ENCODE data around the gene ZG16B.
A peak's percentile ranks its signal among the peaks of the same experiment; 100 is the strongest.

Gene ZG16B

DNA sequence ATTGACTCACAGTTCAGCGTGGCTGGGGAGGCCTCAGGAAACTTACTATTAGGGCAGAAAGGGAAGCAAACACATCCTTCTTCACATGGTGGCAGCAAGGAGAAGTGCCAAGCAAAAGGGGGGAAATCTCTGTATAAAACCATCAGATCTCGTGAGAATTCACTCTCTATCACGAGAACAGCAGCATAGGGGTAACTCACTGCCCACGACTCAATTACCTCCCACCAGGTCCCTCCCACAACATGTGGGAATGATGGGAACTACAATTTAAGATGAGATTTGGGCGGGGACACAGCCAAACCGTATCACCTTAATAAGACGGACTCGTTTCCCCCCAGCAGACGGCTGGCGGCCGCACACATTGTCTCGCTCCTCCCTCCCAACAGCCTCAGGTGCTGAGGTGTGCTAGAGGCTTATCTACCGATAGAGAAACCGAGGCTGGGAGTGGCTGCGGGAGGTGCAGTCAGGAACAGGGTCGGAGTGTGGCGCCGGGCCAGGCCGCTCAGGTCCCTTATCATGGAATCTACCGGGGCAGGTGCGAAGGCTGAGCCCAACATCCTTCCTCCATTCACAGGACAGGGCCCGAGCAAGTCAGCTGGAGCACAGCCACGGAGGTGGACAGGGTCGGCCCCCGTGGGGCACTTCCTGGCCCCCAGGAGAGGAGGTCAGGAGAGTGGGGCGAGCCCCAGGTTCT, 4.9 kb upstream of the ZG16B start:
- DNase-seq (ENCODE audit: low spot score) = no peak

DNA sequence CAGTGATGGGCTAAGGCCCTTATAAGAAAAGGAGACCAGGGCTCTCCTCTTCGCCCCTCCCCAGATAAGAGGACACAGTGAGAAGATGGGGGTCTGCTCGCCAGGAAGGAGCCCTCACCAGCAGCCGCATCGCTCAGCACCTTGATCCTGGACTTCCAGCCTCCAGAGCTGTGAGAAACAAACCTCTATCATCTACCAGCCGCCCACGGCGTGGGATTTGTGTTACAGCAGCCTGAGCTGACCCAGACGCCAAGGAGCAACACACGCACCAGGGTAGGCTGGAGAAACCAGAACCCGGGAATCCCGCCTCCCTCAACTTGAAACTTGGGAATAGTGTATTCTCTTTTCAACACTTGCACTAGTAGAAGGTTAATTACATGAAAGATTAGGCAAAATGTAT, 4.2 kb upstream of the ZG16B start:
- DNase-seq (ENCODE audit: low spot score) = no peak

DNA sequence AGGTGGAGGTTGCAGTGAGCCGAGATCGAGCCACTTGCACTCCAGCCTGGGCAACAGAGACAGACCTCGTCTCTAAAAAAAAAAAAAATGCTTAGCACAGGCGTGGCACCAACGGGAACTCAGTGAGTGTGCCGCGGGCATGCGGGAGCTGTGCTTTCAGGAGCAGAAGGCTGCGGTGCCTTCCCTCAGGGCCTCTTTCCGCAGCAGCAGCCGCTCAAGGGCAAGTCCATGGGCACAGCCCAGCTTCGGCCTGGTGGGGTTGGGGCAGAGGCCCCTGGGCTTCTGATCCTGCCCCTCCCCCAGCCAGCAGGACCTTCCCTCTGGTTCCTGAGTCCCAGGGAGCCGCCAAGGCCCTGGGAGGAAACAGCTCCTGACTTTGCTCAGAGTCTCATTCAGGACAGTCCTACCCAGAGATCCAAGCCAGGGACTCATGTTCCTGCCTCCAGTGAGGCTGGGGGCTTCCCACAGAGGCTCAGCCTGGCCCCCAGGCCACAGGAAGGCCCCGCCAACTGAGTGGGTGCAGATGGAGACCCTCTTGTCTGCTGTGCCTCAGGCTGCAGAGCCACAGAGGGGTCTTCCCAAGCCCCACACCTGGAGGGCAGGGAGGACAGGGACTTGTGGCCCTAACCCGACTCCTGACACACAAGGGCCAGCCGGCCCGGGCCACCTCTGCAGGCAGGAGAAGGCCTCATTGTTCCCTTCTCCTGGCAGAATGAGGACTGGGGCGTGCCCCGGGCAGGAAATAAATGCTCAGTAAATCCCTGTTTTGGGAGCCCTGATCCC, 3.3 kb upstream of the ZG16B start:
- no peak for DNase-seq (ENCODE audit: low spot score)

DNA sequence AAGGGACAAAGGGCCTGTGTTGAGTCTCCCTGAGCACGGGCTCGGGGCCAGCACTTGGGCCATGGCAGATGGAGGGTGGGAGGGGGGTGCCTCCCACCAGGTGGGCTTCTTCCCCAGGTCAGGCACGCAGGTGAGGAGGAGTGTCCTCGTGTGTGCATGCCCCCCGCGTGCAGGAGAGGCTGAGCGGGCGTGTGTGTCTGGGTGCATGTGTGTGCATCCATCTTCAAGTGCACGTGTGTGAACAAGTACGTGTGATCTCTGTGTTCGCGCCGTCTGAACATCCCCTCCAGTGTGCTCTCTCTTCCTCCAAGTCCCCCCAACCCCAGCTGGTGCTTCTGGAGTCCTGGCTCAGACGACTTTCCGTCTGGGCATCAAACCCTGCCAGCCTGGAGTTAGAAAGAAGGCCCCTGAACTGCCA, 2.7 kb upstream of the ZG16B start:
- DNase-seq (ENCODE audit: low spot score) = no peak

DNA sequence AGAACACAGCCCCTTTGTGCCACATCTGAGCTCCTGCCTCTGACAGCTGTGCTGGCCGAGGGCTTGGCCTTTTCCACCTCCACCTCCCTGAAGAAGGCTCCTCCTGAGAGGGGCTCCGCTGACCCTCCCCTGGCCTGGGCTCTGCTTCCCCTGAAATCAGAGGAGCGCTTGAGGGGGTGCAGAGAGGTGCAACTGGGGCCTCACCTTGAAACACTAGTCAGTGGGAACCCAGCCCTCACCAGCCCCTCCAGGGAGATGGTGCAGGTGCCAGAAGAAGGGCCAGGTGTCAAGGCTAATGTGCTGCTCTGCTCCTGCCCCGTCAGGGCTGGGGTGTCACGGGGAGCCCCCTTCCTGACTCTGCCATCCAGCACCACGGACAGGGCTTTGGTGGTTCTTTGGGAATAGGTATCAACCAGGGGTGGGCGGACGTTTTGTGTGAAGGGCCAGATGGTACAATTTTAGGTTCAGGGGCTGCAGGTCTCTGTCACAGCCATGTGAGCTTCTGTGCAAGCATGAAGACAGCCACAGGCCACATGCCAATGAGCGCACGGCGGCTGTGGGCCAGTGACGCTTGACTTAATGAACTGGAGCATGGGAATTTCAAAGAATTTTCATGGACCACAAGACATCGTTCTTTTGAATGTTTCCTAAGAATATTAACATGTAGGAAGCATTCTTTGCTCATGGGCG, 2.1 kb upstream of the ZG16B start:
- DNase-seq (ENCODE audit: low spot score) = no peak

DNA sequence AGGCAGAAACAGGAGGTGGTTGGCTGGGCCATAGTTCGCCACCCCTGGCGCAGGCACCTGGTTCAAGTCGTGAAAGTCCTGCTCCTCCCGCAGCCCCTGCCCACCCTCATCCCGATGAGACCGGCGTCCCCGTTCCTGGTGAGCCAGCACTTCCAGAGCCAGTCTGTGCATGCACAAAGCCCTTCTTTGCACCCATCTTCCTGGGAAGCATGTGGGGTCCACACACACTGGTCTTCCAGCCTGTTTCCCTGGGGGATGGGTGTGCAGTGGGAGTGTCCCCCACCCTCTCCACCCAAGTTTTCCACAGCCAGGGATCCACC, 1.6 kb upstream of the ZG16B start:
- no peak for DNase-seq (ENCODE audit: low spot score)

DNA sequence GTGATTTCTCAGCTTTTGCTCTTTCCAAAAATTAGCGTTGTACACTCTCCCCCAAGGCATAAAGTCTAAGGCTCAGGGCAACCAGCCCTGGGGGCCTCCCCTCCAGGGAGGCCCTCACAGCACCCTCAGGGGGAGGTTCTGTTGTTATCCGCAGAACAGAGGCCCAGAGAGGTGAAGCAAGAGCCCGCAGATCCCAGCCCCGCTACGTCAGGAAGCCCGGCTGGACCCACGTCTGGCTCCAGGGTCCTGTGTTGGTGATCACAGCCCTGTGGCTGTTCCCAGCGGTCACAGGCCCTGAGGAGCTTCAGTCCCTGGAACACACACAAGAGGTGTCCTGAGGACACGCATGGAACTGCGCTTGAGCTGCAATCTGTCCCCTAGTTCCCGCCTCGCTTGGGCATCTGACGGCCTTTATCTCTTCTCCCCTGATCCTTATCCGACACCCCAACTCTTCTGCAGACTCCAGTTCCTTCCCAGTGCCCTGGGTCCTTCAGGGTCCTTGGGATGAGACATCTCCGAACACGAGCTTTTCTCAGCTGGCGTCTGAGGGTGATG, 1.1 kb upstream of the ZG16B start:
- DNase-seq (ENCODE audit: low spot score) = no peak

DNA sequence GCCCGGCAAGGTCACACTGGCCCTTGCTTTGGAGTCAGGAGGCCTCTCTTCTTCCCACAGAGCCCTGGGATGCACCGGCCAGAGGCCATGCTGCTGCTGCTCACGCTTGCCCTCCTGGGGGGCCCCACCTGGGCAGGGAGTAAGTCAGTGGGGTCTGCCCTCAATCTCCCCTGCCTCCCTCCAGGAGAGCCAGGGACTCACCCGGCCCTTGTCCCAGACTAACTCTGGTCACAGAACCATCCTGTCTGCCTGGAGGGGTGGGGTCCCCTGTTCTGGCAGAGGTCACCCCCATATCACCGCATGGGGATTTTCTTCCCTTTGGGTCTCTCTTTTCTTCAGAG, 222 bp downstream of the ZG16B start:
- no peak for DNase-seq (ENCODE audit: low spot score)

DNA sequence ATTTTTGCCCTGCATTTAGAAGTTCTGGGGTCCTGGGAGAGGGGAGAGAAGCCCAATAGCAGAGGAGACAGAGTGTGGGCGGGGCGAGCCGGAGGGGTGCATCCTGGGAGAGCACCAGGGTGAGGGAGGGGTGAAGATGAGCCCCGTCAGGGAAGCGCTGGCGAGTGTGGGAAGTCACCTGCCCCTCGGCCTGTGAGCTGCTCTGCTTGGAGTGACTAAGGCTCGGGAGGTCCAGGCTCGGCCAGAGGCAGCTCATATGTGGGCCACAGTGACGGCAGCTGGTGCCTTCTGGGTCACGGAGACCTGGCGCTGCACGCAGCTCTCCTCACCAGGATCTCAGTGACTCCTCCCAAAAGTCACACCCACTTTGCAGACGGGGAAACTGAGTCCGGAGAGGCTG, 1.1 kb downstream of the ZG16B start:
- DNase-seq (ENCODE audit: low spot score) = no peak

DNA sequence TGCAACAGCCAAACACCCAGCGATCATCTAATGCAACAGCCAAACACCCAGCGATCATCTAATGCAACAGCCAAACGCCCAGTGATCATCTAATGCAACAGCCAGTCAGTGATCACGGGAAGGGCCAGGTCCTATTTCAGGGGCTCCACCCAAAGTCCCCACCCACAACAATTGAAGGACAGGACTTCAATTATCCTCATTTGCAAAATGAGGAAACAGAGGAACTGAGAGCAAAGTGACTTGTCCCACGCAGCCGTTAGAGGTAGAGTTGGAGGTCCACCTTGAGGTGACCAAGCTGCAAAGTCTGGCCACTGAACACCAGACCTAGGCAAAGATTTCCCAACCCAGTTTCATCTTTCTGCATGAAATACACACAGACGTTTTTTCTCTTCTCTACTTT, 3.7 kb downstream of the ZG16B start:
- no peak for DNase-seq (ENCODE audit: low spot score)

DNA sequence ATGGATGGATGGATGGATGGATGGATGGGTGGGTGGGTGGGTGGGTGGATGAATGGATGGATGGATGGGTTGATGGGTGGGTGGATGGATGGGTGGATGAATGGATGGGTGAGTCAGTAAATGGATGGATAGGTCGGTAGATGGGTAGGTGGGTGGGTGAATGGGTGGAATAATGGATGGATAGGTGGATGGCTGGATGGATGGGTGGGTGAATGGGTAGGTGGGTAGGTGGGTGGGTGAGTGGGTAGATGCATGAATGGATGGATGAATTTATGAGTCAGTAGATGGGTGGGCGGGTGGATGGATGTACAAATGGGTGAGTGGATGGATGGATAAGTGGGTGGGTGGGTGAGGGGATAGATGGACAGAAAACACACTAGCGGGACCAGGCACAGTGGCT, 4.9 kb downstream of the ZG16B start:
- DNase-seq (ENCODE audit: low spot score) = no peak

DNA sequence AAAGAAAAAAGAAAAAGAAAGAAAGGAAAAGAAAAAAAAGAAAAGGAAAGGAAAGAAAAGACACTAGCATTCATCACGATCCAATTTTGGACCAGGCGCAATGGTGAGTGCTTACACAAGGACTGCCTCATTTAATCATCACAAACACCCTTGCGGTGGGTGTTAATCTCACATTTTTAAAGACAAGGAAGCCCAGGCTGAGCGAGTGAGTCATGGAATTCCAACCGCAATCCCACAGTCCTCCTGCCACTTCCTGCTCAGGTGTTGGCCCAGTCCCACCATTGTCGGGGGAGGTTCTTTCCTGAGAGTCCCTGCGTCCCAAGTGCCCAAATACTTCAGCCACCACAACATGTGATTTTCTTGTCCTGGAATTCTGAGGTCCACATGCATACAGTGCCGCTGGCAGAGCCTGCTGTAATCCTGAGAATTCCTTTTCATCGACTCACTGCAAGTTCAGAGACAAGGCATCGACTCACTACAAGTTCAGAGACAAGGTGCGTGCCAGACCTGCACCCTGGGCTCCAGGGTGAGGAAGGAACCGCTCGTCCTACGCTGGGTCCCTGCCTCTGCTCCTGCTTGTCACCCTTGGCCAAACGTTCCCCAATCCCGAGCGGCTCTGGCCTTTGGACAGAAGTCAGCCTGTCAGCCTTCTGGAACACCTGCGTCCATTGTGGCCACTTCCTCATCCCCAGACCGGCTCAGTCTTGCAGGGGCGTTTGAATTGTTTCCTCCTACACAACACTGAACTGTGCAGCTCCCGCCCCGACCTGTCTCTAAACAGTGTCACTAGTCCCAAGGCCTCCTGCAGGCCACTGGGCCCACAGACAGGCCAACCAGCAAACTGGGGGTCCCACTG, 5.8 kb downstream of the ZG16B start:
- DNase-seq (ENCODE audit: low spot score) = peak; percentile 74

DNA sequence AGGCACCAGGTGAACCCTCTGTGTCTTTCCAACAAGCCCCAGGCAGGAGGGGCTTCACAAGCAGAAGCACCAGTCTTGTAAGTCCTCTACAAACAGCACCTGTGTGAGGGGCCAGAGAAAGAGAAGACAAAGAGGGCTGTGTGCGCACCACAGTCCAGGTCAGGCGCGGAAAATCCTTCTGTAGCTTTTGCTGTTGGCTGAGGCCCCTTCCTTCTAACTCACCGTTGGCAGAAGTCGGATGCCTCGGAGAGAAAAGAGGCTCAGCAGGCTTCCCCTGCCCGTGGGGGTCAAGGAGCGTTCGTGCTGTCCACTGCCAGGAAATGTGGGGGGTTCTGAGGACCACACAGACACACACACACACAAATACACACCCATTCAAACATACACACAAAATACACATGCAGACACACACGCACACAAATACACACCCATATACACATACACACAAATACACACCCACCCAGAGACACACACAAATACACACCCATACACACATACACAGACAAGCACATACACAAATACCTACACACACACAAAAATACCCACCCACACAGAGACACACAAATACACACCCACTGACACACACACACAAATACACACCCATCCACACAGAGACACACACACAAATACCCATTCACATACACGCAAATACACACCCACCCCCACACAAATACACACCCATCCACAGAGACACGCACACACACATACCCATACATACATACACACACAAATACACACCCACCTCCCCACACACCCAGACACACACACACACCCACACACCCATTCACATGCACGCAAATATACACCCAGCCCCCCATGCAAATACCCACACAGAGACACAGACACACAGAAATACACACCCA, 6.8 kb downstream of the ZG16B start:
- DNase-seq (ENCODE audit: low spot score) = no peak

DNA sequence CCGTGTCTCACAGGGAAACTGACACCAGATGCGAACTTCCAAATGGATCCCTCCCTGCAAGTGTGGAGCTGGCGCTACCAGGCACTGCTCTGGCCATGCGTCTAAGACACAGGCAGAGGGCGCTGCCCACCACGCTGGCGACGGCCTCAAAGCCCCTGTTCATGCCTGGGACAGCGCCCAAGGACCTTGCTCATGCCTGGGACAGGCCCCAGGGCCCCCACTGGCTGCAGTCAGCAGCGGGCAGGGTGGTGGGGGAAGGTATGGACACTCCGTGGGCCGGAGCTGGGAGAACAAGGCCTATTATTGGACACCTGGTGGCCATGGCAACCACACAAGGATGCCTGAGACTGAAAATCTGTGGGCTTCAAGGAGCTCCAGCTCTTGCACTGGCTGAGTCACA, 8.8 kb downstream of the ZG16B start:
- DNase-seq (ENCODE audit: low spot score) = peak; percentile 79

DNA sequence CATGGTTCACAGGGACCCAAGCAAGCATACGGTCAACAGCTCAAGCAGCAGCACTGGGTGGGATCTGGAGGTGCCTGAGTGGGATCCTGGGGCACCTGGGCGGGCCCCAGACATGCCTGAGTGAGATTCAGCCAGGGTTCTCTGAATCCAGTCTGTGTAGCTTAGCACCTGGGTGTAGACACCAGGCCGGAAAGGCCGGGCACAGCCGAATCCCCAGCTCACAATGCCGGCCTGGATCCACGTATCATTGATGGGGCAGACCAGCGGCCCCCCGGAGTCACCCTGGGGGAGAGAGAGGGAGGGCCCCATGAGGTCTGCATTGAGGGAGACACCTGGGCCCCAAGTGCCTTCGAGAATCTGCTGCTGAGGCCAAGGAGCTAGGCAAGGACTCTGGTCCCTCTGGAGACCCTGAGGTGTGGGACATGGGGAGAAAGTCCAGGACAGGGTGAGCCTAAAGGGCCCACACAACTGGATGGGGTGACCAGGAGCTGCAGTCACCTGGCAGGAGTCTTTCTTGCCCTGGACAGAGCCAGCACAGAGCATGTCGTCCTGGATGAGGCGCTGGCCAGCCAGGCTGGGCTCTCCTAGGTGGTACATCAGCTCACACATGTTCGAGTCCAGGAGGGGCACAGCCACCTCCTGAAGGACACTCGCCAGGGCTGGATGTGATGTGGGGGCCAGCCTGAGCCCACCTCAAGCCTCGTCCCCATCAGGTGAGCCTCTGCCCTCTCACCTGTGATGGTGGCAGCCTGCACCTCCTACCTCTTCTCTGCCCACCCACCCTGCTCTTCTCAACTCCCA, 9.7 kb downstream of the ZG16B start:
- DNase-seq (ENCODE audit: low spot score) = no peak

DNA sequence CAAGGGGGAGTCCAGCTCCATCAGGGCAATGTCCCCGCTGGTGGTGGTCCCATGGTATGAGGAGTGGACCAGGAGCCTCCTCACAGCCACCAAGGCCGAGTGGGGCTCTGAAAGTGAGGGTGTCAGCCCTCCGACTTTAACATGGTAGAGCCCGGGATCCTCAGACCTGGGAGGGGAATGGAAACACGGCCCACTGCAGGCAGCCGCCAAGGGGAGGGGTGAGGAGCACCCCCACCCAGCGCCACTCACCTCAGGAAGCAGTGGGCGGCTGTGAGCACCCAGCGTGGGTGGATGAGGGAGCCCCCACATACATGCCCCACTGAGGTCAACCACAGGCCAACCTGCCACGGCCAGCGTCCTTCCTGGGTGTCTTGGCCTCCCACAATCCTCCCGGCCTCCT, 10.8 kb downstream of the ZG16B start:
- DNase-seq (ENCODE audit: low spot score) = no peak

DNA sequence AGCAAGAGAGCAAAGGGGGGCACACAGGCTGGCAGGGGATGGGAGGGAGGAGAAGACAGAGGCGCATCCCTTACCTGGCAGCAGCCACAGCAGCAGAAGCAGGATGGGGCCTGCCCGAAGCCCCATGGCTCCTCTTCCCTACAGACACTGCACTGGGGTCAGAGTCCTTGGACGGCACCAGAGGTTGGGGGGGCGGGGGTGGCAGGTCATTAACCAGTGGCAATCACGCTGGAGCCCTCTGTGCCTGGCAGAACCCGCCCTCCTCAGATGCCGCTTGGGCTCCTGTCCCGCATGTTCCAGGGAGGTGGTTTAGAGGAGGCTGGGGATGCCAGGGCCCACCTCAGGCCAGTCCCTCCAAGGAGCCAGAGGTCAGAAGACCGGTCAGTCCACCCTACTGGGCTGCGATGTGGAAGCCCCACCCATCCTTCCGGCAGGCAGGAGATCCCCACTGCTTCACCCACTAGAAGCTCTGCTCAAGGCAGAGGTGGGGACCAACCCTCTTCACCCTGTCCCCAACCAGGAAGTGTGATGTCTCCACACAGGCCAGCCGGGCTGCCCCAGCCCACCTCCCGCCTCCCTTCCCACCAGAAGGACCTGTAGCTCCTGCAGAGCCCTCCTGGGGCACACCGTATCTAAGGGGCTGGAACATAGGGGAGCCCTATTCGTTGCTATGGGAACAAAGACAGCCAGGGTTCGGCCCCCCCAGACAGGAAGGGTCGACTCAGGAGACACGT, 11.7 kb downstream of the ZG16B start:
- no peak for DNase-seq (ENCODE audit: low spot score)

DNA sequence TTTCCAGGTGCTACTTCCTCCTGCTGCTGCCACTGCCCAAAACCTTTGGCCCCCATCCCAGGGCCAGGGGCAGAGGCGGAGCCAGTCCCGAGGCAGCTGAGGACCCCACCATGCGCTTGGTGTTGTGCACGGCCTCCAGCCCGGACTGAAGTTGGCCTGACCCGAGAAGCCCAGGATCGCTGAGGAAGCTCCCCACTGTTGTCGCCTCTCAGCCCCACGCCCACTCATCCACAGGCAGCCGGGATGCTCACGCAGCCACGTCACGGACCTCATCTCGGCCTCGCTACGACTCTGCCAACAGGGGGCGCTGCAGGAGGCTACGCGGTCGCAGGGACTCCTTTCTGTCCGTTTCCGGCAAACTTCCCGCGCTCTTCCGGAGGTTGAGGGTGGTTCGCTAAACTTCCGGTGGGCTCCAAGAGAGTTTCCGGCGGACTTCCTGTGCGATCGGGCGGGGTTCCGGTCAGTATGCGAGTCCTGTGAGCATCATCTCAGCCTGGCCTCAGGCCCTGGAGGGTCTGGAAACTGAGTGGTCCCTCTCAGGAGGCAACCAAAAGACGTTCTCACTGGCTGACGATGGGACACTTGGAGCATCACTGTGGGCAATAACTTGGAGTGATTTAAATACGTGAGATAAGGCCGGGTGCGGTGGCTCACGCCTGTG, 12.4 kb downstream of the ZG16B start:
- no peak for DNase-seq (ENCODE audit: low spot score)

DNA sequence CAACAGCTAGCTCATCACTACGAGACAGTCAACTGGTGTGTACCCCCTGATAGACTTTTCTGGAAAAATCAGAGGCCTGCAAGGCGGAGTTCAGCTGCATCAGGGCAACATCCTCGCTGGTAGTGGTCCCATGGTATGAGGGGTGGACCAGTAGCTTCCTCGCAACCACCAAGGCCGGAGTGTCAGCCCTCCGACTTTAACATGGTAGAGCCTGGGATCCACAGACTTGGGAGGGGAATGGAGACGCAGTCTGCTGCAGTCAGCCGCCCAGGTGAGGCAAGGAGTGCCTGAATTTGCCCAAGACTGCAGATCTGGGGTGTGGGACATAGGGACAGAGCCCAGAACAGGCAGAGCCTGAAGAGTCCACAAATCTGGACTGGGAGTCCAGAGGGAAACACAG, 13.4 kb downstream of the ZG16B start:
- no peak for DNase-seq (ENCODE audit: low spot score)

Measured in COLO829 (cell line).